NCI-H345 treated with DMSO at 0.1 percent for 48 hours (cell line): ENCODE results near the gene NDUFB2.
"Not testable (repeated sequence)": the region's sequence is repeated elsewhere in the genome, so short reads cannot be mapped to it uniquely, and the experiment has no call there.

Experiments
- DNase-seq: peaks from one replicate; lab custom pipeline; 2025; ENCODE audit not compliant: unreplicated experiment; lab: John Stamatoyannopoulos, UW

Gene NDUFB2

GRCh38 chr7:140696680-140697446, at the start of gene NDUFB2:
TSS of gene NDUFB2 (plus strand) at chr7:140696708. CDS start at chr7:140696745, 37 bp downstream.
- peak; percentile 86 for DNase-seq

- peak; percentile 48 for DNase-seq
Observed at GRCh38 chr7:140646931-140647647, 49.4 kb upstream of the NDUFB2 start.

DNA sequence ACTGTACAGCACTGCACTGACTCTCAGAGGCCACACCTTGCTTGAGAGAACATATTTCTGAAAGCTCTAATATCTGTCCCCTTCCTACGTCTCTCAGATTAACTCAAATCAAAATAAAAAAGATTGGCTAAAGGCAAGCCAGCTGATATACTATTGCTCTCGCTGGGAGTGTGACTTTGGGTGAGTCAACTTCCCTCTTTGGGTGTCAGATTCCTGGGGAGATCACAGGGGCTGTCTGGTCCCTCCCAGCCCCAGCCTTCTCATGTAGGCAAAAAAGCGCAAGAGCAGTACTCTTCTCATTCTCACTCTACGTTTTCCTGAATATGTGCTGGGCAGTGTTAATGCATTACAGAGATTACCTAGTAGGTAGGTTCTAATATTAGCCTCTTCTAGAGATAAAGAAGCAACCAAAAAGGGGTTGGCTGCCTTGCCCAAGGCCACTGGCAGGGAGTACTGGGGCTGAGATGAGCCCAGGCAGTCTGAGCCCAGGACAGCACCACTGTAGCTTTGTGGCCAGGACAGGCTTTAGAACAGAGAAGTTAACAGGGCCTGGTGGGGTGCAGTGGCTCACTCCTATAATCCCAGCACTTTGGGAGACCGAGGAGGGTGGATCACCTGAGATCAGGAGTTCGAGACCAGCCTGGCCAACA, 46.8 kb upstream of the NDUFB2 start:
- DNase-seq = no peak

DNA sequence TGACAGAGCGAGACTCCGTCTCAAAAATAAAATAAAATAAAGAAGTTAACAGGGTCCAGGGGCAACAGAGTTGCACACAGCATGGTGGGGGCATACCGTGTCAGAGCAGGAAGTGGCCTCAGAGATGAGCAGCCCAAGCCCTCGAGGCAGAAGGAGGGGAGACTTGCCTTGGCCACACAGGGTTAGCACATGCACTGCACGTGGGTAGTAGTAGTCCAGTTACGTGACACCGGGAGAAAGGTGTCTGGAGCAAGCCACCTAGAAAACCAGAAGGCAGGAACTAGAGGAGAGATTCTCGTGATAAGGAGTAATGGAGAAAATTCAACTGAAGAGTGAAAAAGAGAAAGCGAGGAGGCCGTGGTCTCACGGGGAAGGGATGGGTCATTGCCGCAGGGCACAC, 46.1 kb upstream of the NDUFB2 start:
- DNase-seq = no peak

- DNase-seq = peak; percentile 80
Observed at GRCh38 chr7:140653319-140654108, 43.0 kb upstream of the NDUFB2 start.

DNA sequence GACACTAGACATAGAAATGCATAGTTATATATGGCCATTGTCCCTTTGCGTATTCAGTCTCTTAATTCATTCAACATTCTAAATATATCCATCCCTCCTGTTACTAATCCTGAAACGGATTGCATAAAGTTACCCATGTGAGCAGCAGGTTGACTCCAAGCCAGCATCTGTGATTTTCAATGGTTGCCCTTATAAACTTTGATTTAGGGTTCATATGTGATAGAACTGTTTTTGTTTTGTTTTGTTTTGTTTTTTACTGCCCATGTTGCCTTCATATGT, 42.5 kb upstream of the NDUFB2 start:
- no peak for DNase-seq

DNA sequence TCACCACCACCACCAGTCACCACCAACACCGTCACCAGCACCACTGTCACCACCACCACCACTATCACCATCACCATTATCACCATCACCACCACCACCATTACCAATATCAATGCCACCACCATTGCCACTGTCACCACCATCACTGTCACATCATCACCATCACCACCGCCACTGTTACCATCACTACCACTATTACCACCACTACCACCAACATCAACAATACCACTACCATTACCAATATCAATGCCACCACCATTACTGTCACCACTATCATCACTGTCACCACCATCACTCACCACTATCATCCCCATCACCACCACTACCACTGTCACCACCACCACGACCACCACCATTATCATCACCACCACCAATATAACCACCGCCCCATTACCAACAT, 41.8 kb upstream of the NDUFB2 start:
- no peak for DNase-seq

DNA sequence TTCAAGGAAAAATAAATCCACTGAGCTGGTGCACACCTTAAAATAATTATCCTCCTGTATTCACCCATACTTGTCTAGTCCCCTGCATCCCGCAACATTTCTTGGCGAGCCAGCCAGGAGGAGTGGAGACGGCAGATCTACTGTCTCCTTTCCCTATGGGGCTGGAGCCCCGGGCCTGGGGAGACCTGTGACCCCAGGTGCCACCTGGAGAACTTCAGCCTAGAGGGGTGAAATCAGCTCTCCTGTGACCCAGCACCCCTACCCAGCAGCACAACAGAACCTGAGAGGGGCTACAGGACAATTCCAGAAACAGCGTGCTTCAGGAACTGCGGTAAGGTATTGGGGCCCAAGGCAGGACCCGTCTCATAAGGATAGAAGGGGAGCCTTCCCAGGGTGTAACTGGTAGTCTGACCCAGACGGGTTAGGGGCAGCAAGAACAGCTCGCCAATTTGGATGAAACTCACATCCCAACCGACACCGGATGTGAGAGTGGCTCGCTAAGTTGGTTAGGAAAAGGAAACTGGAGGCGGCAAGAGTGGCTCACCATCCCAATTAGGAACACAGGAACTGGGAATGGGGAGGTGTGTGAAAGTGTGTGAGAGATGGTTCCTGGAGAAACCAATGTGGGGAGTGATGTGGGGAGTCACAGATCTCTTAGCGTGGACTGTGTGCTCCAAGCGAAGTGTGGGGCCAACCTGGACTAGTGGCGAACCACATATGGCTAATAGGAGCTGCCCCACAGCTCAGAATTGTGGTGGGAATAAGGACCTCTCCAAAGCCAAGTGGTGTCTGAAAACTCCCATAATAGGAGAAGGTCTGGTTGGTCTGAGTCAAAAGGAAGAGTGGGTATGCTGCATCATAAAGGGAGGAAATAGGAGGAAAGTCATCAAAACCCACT, 40.7 kb upstream of the NDUFB2 start:
- DNase-seq = no peak

DNA sequence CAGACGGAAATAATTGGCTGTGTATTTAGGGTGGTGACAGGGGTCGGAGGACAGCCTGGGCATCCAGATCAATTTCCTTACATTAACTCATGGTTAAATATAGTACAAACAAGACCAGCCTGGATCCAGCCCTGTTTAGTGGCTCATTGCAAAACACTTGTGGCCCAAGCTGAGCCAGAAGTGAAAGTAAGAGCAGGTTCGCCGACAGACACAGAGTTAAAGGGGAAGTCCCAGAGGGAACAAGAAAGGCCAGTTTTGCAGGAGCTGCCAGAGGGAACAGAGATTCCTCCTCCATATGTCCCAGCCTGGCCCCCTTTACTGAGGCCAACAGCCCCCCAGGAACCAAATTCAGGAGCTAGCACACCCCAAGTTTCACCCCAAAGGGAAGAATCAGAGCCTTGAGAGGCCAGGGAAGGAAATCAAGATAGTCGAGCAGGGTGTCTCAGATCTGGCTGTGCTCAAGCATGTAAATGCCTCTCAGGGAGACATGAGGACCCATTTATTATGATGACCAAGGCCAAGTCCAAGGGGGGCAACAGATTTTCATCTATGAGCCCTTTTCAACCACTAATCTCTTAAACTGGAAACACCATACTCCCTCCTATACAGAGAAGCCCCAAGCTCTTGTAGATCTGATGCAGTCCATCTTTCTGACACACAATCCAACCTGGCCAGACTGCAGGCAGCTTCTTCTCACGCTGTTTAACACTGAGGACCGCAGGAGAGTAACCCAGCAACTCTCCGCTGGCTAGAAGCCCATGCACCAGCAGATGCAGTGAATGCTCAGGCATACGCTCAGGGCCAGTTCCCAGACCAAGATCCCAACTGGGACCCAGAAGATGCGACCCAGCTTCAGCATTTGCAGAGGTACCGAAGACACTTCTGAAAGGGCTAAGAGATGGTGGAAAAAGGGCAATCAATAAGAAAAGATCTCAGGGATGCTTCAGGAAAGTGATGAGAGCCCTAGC, 39.7 kb upstream of the NDUFB2 start:
- DNase-seq = no peak

DNA sequence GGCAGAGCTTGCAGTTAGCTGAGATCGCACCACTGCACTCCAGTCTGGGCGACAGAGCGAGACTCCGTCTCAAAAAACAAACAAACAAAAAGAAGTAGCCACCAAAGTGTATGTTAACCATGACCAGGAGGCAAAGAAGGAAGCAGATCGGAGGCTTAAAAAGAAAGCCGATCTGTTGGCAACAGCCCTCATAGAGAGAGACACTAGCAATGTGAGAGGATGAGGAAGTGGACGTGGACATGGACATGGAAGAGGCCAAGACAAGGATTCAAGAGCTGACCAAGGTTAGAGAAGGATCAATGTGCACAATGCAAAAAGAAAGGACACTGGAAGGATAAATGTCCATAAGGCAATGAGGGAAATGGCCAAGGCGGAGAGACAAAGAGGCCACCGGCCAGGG, 38.6 kb upstream of the NDUFB2 start:
- no peak for DNase-seq

GRCh38 chr7:140659856-140660255, 36.7 kb upstream of the NDUFB2 start:
- DNase-seq = no peak

DNA sequence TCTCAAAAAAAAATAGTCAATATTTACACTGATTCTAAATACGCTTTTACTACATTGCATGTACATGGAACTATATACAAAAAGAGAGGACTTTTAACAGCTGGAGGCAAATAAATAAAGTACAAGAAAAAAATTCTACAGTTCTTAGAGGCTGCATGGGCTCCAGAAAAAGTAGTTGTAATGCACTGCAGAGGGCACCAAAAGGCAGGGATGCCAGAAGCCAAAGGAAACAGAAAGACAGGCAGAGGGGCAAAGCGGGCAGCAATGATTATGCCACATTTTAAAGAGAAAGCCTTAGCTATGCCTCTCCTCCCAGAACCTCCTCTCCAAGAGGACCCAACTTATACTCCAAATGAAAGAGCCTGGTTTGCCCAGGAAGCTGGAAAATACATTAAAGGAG, 35.4 kb upstream of the NDUFB2 start:
- no peak for DNase-seq

DNA sequence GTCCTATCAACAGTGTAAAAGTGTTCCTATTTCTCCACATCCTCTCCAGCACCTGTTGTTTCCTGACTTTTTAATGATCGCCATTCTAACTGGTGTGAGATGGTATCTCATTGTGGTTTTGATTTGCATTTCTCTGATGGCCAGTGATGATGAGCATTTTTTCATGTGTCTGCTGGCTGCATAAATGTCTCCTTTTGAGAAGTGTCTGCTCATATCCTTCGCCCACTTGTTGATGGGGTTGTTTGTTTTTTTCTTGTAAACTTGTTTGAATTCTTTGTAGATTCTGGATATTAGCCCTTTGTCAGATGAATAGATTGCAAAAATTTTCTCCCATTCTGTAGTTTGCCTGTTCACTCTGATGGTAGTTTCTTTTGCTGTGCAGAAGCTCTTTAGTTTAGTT, 33.6 kb upstream of the NDUFB2 start:
- DNase-seq = not testable (repeated sequence)

DNA sequence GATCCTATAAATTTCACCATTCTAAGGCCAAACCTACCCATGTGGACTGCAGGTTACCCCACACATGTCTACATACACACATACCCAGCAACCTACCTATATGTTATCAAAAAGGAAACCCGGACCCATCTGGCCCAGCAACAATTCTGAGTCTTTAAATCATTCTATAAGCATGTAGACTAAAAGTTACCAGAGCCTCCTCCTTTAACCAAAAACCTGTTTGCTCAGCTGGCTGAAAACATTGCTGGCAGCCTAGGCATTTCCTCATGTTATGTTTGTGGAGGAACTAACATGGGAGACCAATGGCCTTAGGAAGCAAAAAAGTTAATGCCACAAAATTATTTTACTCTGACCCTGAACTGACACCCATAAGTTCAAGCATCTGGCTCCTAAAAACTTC, 29.0 kb upstream of the NDUFB2 start:
- DNase-seq = no peak

GRCh38 chr7:140668641-140669040, 27.9 kb upstream of the NDUFB2 start:
- no peak for DNase-seq

DNA sequence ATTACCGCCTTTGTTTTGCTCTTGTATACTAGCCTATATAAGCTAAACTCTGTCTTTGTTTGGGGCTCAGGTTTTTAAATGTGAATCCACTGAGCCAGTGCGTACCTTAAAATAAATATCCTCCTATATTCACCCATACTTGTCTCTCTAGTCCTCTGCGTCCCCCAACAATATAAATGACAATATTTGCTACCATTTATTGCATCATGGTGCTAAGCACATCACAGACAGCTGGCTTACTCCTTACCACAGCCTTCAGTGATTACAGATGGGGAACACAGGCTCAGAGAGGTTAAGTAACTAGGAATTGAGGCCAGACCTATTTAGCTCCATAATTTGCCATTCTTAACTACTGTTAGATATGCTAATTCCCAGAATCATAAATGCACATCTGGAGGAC, 27.2 kb upstream of the NDUFB2 start:
- no peak for DNase-seq

DNA sequence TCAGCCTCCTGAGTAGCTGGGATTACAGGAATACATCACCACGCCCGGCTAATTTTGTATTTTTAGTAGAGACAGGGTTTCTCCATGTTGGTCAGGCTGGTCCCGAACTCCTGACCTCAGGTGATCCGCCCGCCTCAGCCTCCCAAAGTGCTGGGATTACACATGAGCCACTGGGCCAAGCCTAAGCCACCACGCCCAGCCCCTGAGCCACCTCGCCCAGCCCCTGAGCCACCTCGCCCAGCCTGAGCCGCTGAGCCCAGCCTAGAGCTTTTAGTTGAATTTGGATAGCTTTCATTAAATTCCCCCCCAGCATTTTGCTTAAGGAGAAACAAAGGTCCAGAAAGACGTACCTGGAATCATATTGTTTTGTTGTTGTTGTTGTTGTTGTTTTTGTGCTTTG, 26.6 kb upstream of the NDUFB2 start:
- DNase-seq = not testable (repeated sequence)

DNA sequence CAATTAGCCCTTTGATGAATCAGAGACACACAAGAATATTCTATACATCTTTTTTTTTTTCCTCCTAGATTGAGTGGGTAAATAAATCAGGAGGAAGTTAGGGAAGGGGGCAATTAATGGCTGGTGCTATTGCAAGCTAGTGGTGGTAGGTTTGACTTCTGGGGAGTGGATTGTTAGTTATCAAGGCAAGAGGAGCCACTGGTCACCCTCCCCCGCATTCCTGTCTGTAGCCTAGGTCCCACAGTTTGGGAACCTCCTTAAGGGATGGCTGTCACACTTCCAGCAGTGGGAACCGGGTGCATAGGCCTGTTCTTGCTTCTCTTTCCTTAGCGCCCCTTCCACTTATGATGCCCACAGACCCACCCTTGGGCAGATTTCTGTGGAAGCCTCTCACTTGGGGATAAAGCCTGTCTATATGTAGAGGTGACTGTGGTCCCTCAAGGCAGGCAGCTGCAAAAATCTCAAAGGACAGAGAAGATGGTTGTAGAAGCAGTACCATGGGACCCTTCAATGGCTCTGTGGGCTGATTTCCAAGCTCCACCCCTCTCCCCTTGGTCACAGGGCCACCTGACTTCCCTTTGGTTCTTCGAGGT, 26.1 kb upstream of the NDUFB2 start:
- no peak for DNase-seq

DNA sequence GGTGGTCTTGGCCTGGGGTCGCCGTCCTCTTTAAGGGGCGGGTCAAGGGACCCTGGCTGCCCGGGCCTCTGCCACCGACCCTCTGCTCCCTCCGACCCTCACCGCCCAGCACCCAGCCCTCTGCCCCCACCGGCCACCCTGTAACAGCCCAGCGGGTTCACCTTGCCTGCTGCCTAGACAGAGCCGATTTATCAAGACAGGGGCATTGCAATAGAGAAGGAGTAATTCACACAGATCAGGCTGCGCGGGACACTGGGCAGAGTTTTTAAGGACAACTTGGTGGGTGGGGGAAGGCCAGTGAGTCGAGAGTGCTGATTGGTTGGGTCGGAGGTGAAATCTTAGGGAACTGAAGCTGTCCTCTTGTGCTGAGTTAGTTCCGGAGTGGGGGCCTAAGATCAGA, 24.5 kb upstream of the NDUFB2 start:
- DNase-seq = no peak
